Activated CD8-positive, alpha-beta memory T cell treated with anti-CD3 and anti-CD28 coated beads, Interleukin-2, amount 50 U/mL, for 48 hours (primary cell): ENCODE results near the gene GDF7.

ENCODE experiments used
- DNase-seq: peaks from one replicate; pipeline ENCODE4 v3.0.0-alpha.2; 2020

Gene GDF7

GRCh38 chr2:20646446-20646845 lies 20.5 kb upstream of the GDF7 start:
- DNase-seq: no peak

- DNase-seq: no peak
Observed at GRCh38 chr2:20647211-20647610, 19.7 kb upstream of the GDF7 start.

GRCh38 chr2:20647738-20648137 lies 19.2 kb upstream of the GDF7 start:
- no peak for DNase-seq

GRCh38 chr2:20648206-20648605 lies 18.7 kb upstream of the GDF7 start:
- no peak for DNase-seq

GRCh38 chr2:20648831-20649230 lies 18.1 kb upstream of the GDF7 start:
- no peak for DNase-seq

GRCh38 chr2:20649576-20649975 lies 17.4 kb upstream of the GDF7 start:
- DNase-seq: no peak

GRCh38 chr2:20649976-20650375 lies 17.0 kb upstream of the GDF7 start:
- DNase-seq: no peak

GRCh38 chr2:20650393-20650876 lies 16.5 kb upstream of the GDF7 start:
- peak; percentile 70 for DNase-seq

GRCh38 chr2:20650877-20651730 lies 15.8 kb upstream of the GDF7 start, which contains the start of gene HS1BP3:
HS1BP3 (minus strand) TSS chr2:20651098; CDS start chr2:20651063, 35 bp downstream.
- DNase-seq: peak; percentile 94

GRCh38 chr2:20651731-20652099 lies 15.2 kb upstream of the GDF7 start:
- no peak for DNase-seq

GRCh38 chr2:20652141-20652540 lies 14.8 kb upstream of the GDF7 start:
- no peak for DNase-seq

- no peak for DNase-seq
Observed at GRCh38 chr2:20652673-20653575, 14.0 kb upstream of the GDF7 start.

- no peak for DNase-seq
Observed at GRCh38 chr2:20653695-20654534, 13.0 kb upstream of the GDF7 start.

- DNase-seq: no peak
Observed at GRCh38 chr2:20654535-20654813, 12.5 kb upstream of the GDF7 start.

- DNase-seq: no peak
Observed at GRCh38 chr2:20656561-20656960, 10.4 kb upstream of the GDF7 start.

- no peak for DNase-seq
Observed at GRCh38 chr2:20657522-20658235, 9.3 kb upstream of the GDF7 start.

GRCh38 chr2:20660506-20661420 lies 6.2 kb upstream of the GDF7 start:
- no peak for DNase-seq

GRCh38 chr2:20661421-20662307 lies 5.3 kb upstream of the GDF7 start:
- peak; percentile 80 for DNase-seq

- DNase-seq: no peak
Observed at GRCh38 chr2:20662308-20662937, 4.5 kb upstream of the GDF7 start.
